Uterus (tissue), 4 donors: ENCODE data around the gene ZNF750. TPM values are rescaled to one million over a fixed set of nuclear protein-coding genes. Genes with fewer than 3 reads are reported as not detected.

ENCODE experiments used
- DNase-seq, 2 donors: peaks; one replicate each; pipeline ENCODE4 v3.0.0-alpha.2; 2019 to 2020
- H3K27ac ChIP-seq, 2 donors: fragments of 200-600 bp; sonication (generic); 1 replicate in 1 of 2; 2 replicates in 1 of 2; pipeline ENCODE4 v1.5.1; 2016 to 2018
- H3K27me3 ChIP-seq, 2 donors: fragments of 200-600 bp; sonication (generic); one replicate each; pipeline ENCODE4 v1.5.1; 2018 to 2019; ENCODE audit warnings: control low read depth in 1 of 2
- H3K36me3 ChIP-seq, 2 donors: fragments of 200-600 bp; sonication (generic); one replicate each; pipeline ENCODE4 v1.5.1; 2019; ENCODE audit warnings: control low read depth in 1 of 2
- H3K4me1 ChIP-seq, 2 donors: fragments of 200-600 bp; sonication (generic); one replicate each; pipeline ENCODE4 v1.5.1; 2018 to 2019; ENCODE audit warnings: control low read depth in 1 of 2
- H3K4me3 ChIP-seq, 2 donors: fragments of 200-600 bp; sonication (generic); 1 replicate in 1 of 2; 2 replicates in 1 of 2; pipeline ENCODE4 v1.5.1; 2018 to 2019; ENCODE audit warnings: mild to moderate bottlenecking in 1 of 2
- H3K9me3 ChIP-seq, 2 donors: fragments of 200-600 bp; sonication (generic); one replicate each; pipeline ENCODE4 v1.5.1; 2019; ENCODE audit warnings: control low read depth in 1 of 2
- POLR2A ChIP-seq, 2 donors: fragments of 450-650 bp; IDR thresholded peaks; one replicate each; pipeline ENCODE4 v1.6.1; 2016; ENCODE audit warnings: antibody characterized with exemption in 2 of 2, mild to moderate bottlenecking in 1 of 2, moderate library complexity in 1 of 2
- intact Hi-C: fragments of 100-400 bp; cut with DNase I; formaldehyde crosslinking; loops from one replicate; pipeline ENCODE4 v1.15.1; 2023; ENCODE audit warnings: low total_unique reads
- total RNA-seq, 4 donors: library from RNA; depleted of rRNA in 3 of 4; stranded (reverse); fragments of >200 nt in 3 of 4; gene quantifications; one replicate each; pipeline versions ENCODE4 v1.1.0 to v1.2.4, GENCODE V29; 2014 to 2023
- TF ChIP-seq, protein P1 (sequence below), 4 experiments: fragments of 200-600 bp in 2 of 4; fragments of 450-650 bp in 2 of 4; sonication (generic) in 2 of 4; IDR thresholded peaks; one replicate each; pipeline ENCODE4 v1.5.1; 2016 to 2019; ENCODE audit warnings: antibody characterized with exemption in 4 of 4, mild to moderate bottlenecking in 2 of 4, moderate library complexity in 1 of 4
- donor health status: DM: yes; HTN: yes; CAD: no.

Gene ZNF750
- total RNA-seq, 4 donors from 2014 or later = under 0.01 to 0.07 TPM; not detected in 2

DNA sequence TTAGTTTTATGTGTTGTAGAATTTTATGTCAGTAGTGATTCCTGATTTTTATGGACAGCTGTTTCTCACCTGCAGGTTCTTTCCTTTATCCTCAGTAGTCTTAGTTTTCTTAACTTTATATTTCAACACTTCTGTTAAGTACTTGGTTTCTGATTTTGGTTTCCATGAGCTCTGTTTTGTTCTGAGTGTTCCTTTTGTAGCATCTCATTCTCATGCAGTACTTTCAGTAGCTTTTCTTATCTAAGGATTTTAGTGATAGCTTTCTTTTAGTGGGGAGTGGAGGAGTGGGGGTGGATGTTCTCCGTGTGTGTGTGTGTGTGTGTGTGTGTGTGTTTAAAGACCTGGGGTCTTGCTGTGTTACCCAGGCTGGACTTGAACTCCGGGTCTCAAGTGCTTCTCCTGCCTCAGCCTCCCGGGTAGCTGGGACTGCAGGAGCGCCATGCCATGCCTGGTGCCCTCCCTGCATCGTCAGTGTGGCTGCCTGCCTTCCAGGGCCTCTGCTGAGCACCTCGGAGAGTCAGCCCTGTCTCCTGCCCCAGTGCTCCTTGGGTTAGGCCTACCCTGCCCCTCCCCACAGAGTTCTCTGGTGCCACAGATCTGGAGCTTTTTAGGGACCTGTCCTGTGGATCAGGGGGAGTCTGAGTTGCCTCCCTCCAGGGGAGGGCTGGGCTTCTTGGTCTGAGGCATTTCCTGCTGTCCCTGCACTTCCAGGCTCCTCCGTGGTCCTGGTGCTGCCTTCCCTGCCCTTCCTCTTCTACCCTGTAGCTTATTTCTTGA lies 4.3 kb upstream of the ZNF750 start:
- no peaks in the 10 kb centered on the region for H3K36me3 ChIP-seq
- no peak for DNase-seq
- no peaks in the 10 kb centered on the region for H3K9me3 ChIP-seq
- no peak overlapping the region for H3K4me3 ChIP-seq
- no peak overlapping the region for H3K27ac ChIP-seq
- intact Hi-C loops = no loop called here
- H3K27me3 ChIP-seq = no peaks in the 10 kb centered on the region
- no peaks in the 10 kb centered on the region for H3K4me1 ChIP-seq
- TF ChIP-seq POLR2A (IDR thresholded peaks at IDR 0.05) = no peak
- TF ChIP-seq, protein P1, sequence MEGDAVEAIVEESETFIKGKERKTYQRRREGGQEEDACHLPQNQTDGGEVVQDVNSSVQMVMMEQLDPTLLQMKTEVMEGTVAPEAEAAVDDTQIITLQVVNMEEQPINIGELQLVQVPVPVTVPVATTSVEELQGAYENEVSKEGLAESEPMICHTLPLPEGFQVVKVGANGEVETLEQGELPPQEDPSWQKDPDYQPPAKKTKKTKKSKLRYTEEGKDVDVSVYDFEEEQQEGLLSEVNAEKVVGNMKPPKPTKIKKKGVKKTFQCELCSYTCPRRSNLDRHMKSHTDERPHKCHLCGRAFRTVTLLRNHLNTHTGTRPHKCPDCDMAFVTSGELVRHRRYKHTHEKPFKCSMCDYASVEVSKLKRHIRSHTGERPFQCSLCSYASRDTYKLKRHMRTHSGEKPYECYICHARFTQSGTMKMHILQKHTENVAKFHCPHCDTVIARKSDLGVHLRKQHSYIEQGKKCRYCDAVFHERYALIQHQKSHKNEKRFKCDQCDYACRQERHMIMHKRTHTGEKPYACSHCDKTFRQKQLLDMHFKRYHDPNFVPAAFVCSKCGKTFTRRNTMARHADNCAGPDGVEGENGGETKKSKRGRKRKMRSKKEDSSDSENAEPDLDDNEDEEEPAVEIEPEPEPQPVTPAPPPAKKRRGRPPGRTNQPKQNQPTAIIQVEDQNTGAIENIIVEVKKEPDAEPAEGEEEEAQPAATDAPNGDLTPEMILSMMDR (IDR thresholded peaks at IDR 0.05) = no peak

- TF ChIP-seq, protein P1 (IDR thresholded peaks at IDR 0.05) = no peak
- no peak for TF ChIP-seq POLR2A (IDR thresholded peaks at IDR 0.05)
- H3K9me3 ChIP-seq = no peaks in the 10 kb centered on the region
- intact Hi-C loops = no loop called here
- DNase-seq = no peak
- no peaks in the 10 kb centered on the region for H3K4me1 ChIP-seq
- H3K4me3 ChIP-seq = no peak overlapping the region
- H3K27me3 ChIP-seq = no peaks in the 10 kb centered on the region
- H3K27ac ChIP-seq = no peak overlapping the region
- H3K36me3 ChIP-seq = no peaks in the 10 kb centered on the region
Measured at GRCh38 chr17:82841921-82842596, 2.2 kb upstream of the ZNF750 start.

- H3K4me1 ChIP-seq = no peaks in the 10 kb centered on the region
- intact Hi-C loops = no loop called here
- no peak for TF ChIP-seq POLR2A (IDR thresholded peaks at IDR 0.05)
- TF ChIP-seq, protein P1 (IDR thresholded peaks at IDR 0.05) = no peak
- H3K9me3 ChIP-seq = no peaks in the 10 kb centered on the region
- no peaks in the 10 kb centered on the region for H3K27me3 ChIP-seq
- H3K36me3 ChIP-seq = no peaks in the 10 kb centered on the region
- no peak for DNase-seq
- no peak overlapping the region for H3K4me3 ChIP-seq
- H3K27ac ChIP-seq = no peak overlapping the region
Measured at GRCh38 chr17:82840431-82840831, 609 bp upstream of the ZNF750 start.

DNA sequence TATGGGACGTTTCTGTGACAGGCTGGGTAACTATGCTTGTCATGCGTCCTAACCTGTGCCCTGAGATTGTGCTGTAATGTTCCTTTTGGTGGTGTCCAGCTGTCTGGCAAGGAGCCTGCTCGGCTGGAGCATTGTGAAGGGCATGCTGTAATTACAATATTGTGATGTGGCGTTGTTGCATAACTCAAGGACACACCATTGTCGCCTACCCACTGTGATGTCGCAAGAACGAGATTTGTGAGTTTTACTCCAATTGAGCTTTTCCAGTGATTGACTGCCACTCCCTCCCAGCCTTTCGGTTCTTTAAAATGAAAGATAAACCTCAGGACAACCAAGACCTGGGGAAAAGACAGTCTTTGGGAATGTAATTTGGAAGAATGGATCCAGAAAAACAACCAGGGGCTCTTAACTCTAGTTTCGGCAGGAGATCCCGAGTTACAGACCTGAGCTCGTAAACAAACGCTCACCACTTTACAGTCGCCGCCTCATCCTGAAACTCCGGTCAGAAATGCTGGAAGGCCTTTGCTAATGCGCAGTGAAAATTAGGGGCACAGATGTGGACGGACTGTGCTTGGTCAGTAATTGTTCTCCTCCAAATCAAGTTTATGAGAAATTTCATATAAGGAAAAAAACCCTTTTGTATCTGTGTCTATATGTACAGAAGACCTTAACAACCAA lies 1.3 kb downstream of the ZNF750 start:
- no peak overlapping the region for H3K4me3 ChIP-seq
- no peaks in the 10 kb centered on the region for H3K27me3 ChIP-seq
- no peaks in the 10 kb centered on the region for H3K9me3 ChIP-seq
- intact Hi-C loops = no loop called here
- peak in 1 of 2 donors; percentile 44 for DNase-seq
- no peak for TF ChIP-seq POLR2A (IDR thresholded peaks at IDR 0.05)
- TF ChIP-seq, protein P1 (IDR thresholded peaks at IDR 0.05) = no peak
- H3K4me1 ChIP-seq = no peaks in the 10 kb centered on the region
- no peak overlapping the region for H3K27ac ChIP-seq
- H3K36me3 ChIP-seq = no peaks in the 10 kb centered on the region
